ENCODE results near the gene PGBD2.
"Not testable (repeated sequence)": the region's sequence is repeated elsewhere in the genome, so short reads cannot be mapped to it uniquely, and the experiment has no call there.

Gene PGBD2

DNA sequence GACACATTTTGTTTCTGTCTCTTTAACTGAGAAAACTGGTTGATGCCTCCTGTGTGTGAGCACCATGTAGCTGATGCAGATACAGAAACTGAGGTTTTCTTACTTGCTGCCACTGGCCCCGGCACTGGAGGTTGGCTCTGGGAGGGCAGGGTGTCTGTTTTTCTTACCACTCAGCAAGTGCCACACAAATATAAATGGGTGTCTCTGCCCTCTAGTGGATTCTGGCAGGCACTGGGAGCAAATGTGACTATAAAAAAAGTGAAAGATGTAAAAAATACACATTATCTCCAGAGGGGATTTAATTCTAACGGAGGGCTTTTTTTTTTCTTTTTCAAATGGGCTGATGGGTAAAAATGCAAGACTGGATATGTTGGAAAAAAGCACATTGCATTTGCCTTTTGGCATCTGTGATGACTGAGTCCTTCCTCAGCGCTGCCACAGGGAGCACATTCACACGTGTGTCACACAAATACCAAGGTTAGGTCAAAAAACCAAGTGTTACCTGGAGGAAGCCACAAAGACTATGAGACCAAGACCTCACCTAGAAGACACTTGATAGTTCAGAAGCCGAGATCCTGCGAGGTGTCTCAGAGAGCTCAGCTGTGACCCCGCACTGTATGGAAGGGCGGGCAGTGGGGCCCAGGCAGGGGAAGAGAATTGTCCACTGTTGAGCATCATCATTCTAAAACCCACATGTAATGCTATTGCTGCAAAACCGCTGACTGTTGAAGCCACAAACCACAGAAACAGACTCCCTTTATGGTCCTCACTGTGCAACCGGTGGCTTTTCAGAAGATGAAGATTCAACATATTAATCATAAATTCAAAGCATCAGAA lies 18.9 kb downstream of the PGBD2 start:
- H3K4me1 ChIP-seq = no peaks in the 10 kb centered on the region

DNA sequence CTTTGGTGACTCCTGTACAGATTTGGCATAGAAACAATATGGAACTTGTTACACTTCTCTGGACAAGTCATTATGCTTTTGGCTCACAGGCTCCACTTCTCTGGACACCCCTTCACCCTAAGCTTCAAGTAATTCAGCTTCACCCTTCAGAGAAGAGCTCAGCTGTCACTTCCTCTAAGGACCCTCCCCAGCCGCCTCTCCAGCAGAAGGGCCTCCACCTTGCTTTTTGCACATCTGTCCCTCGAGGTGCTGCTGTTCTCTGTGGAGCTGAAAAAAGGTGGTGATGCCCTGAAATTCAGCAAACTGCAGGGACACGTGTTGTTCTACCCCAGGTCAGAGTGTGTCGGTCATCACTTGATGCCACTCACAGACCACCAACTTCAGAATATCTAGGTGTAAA lies 19.8 kb downstream of the PGBD2 start:
- H3K4me1 ChIP-seq; H3K27me3 ChIP-seq (ENCODE audit: low read depth); H3K36me3 ChIP-seq (replicated peaks); DNase-seq (ENCODE audit: low spot score in 2 of 2); H3K4me3 ChIP-seq; in situ Hi-C loops (cut with MboI; ENCODE audit: low sequenced_read_pairs); H3K9me3 ChIP-seq: not testable (repeated sequence)

More for the DNA sequence above, 18.9 kb downstream of the PGBD2 start:
- no peaks in the 10 kb centered on the region for H3K9me3 ChIP-seq
- peak; percentile 38 to 55 for DNase-seq (ENCODE audit: low spot score in 2 of 2)
- in situ Hi-C loops (cut with MboI; ENCODE audit: low sequenced_read_pairs) = no loop called here
- H3K27me3 ChIP-seq (ENCODE audit: low read depth) = peaks cover 3% of the 10 kb centered on the region; the same call in 1 of the 2 replicates
- no peak overlapping the region for H3K4me3 ChIP-seq
- no peaks in the 10 kb centered on the region for H3K36me3 ChIP-seq (replicated peaks)

DNA sequence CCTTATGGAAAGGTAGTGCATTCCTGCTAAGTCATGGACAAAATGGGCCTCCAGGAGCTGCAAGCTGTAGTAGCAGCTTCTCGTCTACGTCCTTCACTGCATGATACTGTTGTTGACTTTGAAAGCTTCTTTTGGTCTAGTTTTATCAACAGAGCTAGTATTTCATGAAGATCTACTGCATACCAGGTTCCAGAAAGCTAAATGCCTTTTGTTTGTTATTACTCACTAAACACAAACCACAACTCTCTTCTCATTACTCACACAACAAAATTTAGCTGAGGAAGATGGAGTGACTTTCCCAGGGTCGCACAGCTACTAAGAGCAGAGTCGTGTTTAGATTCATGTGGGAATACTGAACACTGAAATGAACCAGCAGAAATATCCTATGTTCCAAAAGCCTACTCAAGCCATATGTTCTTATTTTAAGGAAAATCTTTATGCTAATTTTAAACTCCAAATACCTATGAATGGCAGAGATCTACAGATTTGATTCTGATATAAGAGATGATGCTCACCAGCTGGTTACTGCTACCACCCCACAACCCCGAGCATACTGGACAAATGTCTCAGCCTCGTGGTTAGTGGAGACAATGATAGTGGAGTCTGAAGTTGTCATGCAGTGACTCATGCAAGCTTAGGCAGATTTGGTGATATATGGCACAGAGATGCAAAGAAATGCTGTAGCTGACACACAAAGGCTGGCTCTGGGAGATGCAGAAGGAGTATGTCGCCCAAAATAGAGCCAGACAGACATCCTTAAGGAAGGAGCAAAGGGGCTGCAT lies 20.6 kb downstream of the PGBD2 start:
- no peaks in the 10 kb centered on the region for H3K36me3 ChIP-seq (replicated peaks)
- H3K4me3 ChIP-seq = no peak overlapping the region
- peaks cover 3% of the 10 kb centered on the region; the same call in 1 of the 2 replicates for H3K27me3 ChIP-seq (ENCODE audit: low read depth)
- H3K4me1 ChIP-seq = no peaks in the 10 kb centered on the region
- no peak for DNase-seq (ENCODE audit: low spot score in 2 of 2)
- H3K9me3 ChIP-seq = no peaks in the 10 kb centered on the region
- in situ Hi-C loops (cut with MboI; ENCODE audit: low sequenced_read_pairs) = no loop called here

DNA sequence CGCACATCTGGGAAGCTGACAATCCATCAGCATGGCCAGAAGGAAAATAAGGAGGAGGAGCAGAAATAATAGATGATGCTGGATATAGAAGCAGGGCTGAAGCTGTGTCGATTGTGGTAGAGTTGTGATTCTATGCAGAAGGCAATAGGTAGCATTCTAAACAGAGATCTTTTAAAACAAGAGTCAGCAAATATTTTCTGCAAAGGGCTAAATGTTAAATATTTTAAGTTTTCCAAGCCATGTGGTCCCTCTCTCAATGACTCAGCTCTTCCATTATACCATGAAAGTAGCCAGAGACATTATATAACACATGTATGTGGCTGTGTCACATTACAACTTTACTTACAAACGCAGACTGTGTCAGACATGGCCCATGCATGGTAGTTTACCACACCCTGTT lies 21.2 kb downstream of the PGBD2 start:
- H3K4me1 ChIP-seq; H3K36me3 ChIP-seq (replicated peaks); DNase-seq (ENCODE audit: low spot score in 2 of 2); H3K9me3 ChIP-seq; H3K4me3 ChIP-seq; in situ Hi-C loops (cut with MboI; ENCODE audit: low sequenced_read_pairs); H3K27me3 ChIP-seq (ENCODE audit: low read depth): not testable (repeated sequence)

DNA sequence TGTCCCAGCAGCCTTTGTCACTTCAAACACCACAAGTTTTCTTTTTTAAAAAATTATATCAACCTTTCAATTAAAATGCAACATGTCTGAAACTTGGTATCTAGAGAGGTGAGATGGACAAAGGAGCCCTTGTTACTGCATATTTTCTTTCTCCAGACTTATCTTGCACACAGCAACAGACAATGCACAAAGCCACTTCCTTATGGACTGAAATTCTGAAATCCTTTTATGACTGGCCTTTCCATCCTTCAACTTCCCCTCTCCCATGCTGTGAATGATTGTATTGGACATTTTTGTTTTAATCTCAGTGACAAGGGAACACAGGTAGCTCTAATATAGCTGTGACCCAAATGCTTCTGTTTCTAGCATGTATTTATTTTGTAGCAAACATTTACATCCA lies 22.1 kb downstream of the PGBD2 start:
- H3K27me3 ChIP-seq (ENCODE audit: low read depth); H3K9me3 ChIP-seq; H3K4me1 ChIP-seq; DNase-seq (ENCODE audit: low spot score in 2 of 2); in situ Hi-C loops (cut with MboI; ENCODE audit: low sequenced_read_pairs); H3K36me3 ChIP-seq (replicated peaks); H3K4me3 ChIP-seq: not testable (repeated sequence)

DNA sequence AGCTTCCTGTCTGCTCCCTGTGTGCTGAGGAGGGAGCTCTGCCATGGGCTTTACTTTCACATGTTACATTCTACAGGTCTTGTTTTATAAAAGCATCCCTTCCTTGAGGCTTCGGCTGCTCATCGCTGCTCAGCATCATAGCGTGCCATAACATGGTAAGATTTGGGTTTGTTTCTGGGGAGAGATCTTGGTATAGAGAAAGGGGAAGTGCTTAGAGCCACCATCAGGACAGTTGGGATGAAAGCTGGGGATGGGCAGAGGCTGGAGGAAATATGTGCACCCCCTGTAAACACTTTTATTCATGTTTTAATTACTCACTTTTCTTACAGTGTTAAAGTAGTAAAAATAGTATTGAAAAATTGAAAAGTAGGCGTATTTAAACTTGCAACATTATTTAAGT lies 24.0 kb downstream of the PGBD2 start:
- DNase-seq (ENCODE audit: low spot score in 2 of 2); H3K9me3 ChIP-seq; H3K4me1 ChIP-seq; H3K27me3 ChIP-seq (ENCODE audit: low read depth); in situ Hi-C loops (cut with MboI; ENCODE audit: low sequenced_read_pairs); H3K36me3 ChIP-seq (replicated peaks); H3K4me3 ChIP-seq: not testable (repeated sequence)

DNA sequence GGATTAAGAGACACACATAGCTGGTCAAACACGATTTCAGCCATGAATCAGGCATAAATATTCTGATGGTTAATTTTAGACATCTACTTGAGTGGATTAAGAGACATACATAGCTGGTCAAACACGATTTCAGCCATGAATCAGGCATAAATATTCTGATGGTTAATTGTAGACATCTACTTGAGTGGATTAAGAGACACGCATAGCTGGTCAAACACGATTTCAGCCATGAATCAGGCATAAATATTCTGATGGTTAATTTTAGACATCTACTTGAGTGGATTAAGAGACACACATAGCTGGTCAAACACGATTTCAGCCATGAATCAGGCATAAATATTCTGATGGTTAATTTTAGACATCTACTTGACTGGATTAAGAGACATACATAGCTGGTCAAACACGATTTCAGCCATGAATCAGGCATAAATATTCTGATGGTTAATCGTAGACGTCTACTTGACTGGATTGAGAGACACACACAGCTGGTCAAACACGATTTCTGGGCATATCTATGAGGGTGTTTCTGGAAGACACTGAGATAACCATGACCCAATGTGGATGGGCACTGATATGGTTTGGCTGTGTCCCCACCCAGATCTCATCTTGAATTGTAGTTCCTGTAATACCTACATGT lies 32.3 kb downstream of the PGBD2 start:
- H3K9me3 ChIP-seq; H3K36me3 ChIP-seq (replicated peaks); DNase-seq (ENCODE audit: low spot score in 2 of 2); H3K27me3 ChIP-seq (ENCODE audit: low read depth); H3K4me3 ChIP-seq; in situ Hi-C loops (cut with MboI; ENCODE audit: low sequenced_read_pairs); H3K4me1 ChIP-seq: not testable (repeated sequence)

DNA sequence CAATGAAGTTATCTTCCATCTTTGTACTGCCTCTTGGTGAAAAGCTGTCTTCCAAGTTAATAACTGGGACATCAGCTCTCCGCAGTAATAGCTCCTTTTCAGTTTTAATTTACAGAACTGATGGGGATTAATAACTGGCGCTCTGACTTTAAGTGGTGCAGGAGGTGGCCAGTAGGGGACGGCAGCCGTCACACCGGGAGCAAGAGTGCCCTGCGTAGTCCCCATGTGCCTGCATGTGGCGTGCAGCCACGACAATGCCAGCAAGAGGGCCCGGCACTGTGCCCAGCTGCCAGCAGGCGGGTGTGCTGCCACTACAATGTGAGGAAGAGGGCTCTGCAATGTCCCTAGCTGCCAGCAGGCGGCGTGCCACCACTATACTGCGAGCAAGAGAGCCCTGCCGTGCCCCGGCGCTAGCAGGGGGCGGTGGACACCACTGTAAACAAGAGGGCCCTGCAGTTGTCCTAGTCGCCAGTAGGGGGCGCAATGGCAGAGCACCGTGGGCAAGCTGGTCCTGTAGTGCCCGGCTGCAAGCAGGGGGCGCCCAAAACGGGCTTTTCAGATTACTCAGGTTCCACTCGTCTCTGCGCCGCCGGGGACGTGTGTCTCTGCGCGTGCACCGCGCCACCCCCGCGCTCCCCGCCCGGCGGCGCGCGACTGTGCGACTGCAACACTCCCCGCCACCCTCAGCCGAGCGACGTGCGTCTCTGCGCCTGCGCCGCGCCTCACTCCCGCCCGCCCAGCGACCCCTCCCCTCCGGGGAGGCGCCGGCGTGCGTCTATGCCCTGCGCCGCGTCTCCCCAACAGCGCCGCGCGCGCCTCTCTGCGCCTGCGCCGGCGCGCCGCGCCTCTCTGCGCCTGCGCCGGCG lies 38.3 kb downstream of the PGBD2 start:
- H3K27me3 ChIP-seq (ENCODE audit: low read depth); H3K4me3 ChIP-seq; H3K36me3 ChIP-seq (replicated peaks); in situ Hi-C loops (cut with MboI; ENCODE audit: low sequenced_read_pairs); DNase-seq (ENCODE audit: low spot score in 2 of 2); H3K4me1 ChIP-seq; H3K9me3 ChIP-seq: not testable (repeated sequence)

DNA sequence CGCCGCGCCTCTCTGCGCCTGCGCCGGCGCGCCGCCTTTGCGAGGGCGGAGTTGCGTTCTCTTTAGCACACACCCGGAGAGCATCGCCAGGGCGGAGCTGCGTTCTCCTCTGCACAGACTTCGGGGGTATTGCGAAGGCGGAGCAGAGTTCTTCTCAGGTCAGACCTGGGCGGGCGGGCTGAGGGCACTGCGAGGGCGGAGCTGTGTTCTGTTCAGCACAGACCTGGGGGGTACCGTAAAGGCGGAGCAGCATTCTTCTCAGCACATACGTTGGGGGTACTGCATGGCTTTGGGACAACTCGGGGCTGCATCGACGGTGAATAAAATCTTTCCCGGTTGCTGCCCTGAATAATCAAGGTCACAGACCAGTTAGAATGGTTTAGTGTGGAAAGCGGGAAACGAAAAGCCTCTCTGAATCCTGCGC lies 39.0 kb downstream of the PGBD2 start:
- H3K4me3 ChIP-seq; H3K9me3 ChIP-seq; H3K27me3 ChIP-seq (ENCODE audit: low read depth); H3K4me1 ChIP-seq; DNase-seq (ENCODE audit: low spot score in 2 of 2); in situ Hi-C loops (cut with MboI; ENCODE audit: low sequenced_read_pairs); H3K36me3 ChIP-seq (replicated peaks): not testable (repeated sequence)

DNA sequence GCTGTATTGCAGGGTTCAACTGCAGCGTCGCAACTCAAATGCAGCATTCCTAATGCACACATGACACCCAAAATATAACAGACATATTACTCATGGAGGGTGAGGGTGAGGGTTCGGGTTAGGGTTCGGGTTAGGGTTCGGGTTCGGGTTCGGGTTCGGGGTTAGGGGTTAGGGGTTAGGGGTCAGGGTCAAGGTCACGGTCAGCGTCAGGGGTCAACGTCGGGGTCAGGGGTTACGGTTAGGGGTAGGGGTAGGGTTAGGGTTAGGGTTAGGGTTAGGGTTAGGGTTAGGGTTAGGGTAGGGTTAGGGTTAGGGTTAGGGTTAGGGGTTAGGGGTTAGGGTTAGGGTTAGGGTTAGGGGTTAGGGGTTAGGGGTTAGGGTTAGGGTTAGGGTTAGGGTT lies 39.4 kb downstream of the PGBD2 start:
- in situ Hi-C loops (cut with MboI; ENCODE audit: low sequenced_read_pairs); H3K9me3 ChIP-seq; H3K4me3 ChIP-seq; H3K27me3 ChIP-seq (ENCODE audit: low read depth); H3K4me1 ChIP-seq; H3K36me3 ChIP-seq (replicated peaks): not testable (repeated sequence)
- DNase-seq (ENCODE audit: low spot score in 2 of 2) = peak in 1 of 2 experiments; percentile 27

DNA sequence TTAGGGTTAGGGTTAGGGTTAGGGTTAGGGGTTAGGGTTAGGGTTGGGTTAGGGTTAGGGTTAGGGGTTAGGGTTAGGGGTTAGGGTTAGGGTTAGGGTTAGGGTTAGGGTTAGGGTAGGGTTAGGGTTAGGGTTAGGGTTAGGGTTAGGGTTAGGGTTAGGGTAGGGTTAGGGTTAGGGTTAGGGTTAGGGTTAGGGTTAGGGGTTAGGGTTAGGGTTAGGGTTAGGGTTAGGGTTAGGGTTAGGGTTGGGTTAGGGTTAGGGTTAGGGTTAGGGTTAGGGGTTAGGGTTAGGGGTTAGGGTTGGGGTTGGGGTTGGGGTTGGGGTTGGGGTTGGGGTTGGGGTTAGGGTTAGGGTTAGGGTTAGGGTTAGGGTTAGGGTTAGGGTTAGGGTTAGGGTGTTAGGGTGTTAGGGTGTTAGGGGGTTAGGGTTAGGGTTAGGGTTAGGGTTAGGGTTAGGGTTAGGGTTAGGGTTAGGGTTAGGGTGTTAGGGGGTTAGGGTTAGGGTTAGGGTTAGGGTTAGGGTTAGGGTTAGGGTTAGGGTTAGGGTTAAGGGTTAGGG lies 39.9 kb downstream of the PGBD2 start:
- H3K4me3 ChIP-seq; H3K9me3 ChIP-seq; DNase-seq (ENCODE audit: low spot score in 2 of 2); H3K36me3 ChIP-seq (replicated peaks); in situ Hi-C loops (cut with MboI; ENCODE audit: low sequenced_read_pairs); H3K4me1 ChIP-seq; H3K27me3 ChIP-seq (ENCODE audit: low read depth): not testable (repeated sequence)
